Measurements from ENCODE around the gene TAF5. TPM values are rescaled to one million over a fixed set of nuclear protein-coding genes. Genes with fewer than 3 reads are reported as not detected.

The TAF5 gene
- polyA plus RNA-seq, 1 donor from 2014 or later = 9.2 TPM

DNA sequence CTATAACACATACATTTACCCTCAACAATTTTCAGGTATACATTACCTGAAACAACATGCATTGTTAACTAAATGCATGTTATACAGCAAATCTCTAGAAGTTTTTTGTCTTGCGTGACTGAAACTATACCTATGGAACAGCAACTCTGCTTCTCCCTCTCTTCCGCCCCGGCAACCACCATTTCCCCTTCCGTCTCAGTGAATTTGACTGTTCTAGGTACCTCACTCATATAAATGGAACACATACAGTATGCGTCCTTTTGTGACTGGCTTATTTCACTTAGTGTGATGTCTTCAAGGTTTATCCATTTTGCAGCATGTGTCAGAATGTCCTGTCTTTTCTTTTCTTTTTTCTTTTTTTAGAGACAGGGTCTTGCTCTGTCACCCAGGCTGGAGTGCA lies 61.9 kb downstream of the TAF5 start:
- no peak for TF ChIP-seq RAD21 (conservative IDR thresholded peaks at IDR 0.05)
- TF ChIP-seq EP300 (conservative IDR thresholded peaks at IDR 0.05; ENCODE audit: poor library complexity, severe bottlenecking) = no peak
- TF ChIP-seq MXI1 (conservative IDR thresholded peaks at IDR 0.05; ENCODE audit: poor library complexity, severe bottlenecking) = no peak
- TF ChIP-seq POLR2AphosphoS5 (IDR thresholded peaks at IDR 0.05) = no peak
- TF ChIP-seq, protein P1, sequence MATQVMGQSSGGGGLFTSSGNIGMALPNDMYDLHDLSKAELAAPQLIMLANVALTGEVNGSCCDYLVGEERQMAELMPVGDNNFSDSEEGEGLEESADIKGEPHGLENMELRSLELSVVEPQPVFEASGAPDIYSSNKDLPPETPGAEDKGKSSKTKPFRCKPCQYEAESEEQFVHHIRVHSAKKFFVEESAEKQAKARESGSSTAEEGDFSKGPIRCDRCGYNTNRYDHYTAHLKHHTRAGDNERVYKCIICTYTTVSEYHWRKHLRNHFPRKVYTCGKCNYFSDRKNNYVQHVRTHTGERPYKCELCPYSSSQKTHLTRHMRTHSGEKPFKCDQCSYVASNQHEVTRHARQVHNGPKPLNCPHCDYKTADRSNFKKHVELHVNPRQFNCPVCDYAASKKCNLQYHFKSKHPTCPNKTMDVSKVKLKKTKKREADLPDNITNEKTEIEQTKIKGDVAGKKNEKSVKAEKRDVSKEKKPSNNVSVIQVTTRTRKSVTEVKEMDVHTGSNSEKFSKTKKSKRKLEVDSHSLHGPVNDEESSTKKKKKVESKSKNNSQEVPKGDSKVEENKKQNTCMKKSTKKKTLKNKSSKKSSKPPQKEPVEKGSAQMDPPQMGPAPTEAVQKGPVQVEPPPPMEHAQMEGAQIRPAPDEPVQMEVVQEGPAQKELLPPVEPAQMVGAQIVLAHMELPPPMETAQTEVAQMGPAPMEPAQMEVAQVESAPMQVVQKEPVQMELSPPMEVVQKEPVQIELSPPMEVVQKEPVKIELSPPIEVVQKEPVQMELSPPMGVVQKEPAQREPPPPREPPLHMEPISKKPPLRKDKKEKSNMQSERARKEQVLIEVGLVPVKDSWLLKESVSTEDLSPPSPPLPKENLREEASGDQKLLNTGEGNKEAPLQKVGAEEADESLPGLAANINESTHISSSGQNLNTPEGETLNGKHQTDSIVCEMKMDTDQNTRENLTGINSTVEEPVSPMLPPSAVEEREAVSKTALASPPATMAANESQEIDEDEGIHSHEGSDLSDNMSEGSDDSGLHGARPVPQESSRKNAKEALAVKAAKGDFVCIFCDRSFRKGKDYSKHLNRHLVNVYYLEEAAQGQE (IDR thresholded peaks at IDR 0.05; ENCODE audit: borderline replicate concordance) = no peak
- TF ChIP-seq TAF1 (IDR thresholded peaks at IDR 0.05; ENCODE audit: low read depth) = no peak
- no peak for TF ChIP-seq SMC3 (conservative IDR thresholded peaks at IDR 0.05; ENCODE audit: poor library complexity)
- no peak for TF ChIP-seq EZH2 (IDR thresholded peaks at IDR 0.05; ENCODE audit: borderline replicate concordance, insufficient read depth, low read length, poor library complexity, severe bottlenecking)
- TF ChIP-seq, protein P2, sequence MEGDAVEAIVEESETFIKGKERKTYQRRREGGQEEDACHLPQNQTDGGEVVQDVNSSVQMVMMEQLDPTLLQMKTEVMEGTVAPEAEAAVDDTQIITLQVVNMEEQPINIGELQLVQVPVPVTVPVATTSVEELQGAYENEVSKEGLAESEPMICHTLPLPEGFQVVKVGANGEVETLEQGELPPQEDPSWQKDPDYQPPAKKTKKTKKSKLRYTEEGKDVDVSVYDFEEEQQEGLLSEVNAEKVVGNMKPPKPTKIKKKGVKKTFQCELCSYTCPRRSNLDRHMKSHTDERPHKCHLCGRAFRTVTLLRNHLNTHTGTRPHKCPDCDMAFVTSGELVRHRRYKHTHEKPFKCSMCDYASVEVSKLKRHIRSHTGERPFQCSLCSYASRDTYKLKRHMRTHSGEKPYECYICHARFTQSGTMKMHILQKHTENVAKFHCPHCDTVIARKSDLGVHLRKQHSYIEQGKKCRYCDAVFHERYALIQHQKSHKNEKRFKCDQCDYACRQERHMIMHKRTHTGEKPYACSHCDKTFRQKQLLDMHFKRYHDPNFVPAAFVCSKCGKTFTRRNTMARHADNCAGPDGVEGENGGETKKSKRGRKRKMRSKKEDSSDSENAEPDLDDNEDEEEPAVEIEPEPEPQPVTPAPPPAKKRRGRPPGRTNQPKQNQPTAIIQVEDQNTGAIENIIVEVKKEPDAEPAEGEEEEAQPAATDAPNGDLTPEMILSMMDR (IDR thresholded peaks at IDR 0.05; ENCODE audit: poor library complexity, severe bottlenecking) = no peak
- Histone ChIP-seq H3F3A (ENCODE audit: insufficient read depth, low read length, poor library complexity, severe bottlenecking) (no peaks in the 10 kb centered on the region), H3K79me2 (replicated peaks; ENCODE audit: insufficient read depth, low read length) (no peaks in the 10 kb centered on the region), H3K27ac (ENCODE audit: low read length) (no peak overlapping the region), H3K4me3 (ENCODE audit: low read length) (no peak overlapping the region), H3K27me3 (ENCODE audit: insufficient read depth, low read depth, low read length) (no peaks in the 10 kb centered on the region), H3K9me2 (ENCODE audit: insufficient read depth, low read length) (no peaks in the 10 kb centered on the region), H3K36me3 (ENCODE audit: insufficient read depth, low read length) (no peaks in the 10 kb centered on the region), H3K9ac (ENCODE audit: low read length) (no peak overlapping the region), H3K9me3 (ENCODE audit: low read length) (no peaks in the 10 kb centered on the region), H2AFZ (ENCODE audit: low read depth, low read length) (no peak overlapping the region), H3K4me2 (ENCODE audit: low read length) (no peak overlapping the region), H4K20me1 (ENCODE audit: insufficient read depth) (no peaks in the 10 kb centered on the region)

DNA sequence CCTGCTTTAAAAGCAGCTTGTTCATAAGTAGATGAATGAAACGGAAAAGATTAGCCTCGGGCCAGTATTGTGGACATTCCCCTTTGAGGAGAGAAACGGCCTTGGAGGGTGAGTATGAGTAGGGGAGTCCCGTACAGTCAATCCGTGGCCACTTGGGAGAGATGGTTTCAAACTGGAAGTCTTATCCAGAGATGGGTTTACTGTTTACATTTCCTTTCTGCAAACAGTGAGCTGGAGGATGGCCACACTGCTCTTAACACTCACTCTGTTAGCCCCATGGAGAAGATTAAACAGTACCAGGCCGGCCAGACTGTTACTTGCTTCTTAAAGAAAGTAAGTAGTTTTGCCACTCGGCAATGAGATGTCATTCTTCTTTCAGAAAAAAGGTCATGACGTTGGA lies 64.1 kb downstream of the TAF5 start:
- Histone ChIP-seq H3K36me3 (ENCODE audit: insufficient read depth, low read length) (no peaks in the 10 kb centered on the region), H3K27me3 (ENCODE audit: insufficient read depth, low read depth, low read length) (no peaks in the 10 kb centered on the region), H3K9ac (ENCODE audit: low read length) (no peak overlapping the region), H3K9me3 (ENCODE audit: low read length) (no peaks in the 10 kb centered on the region), H3F3A (ENCODE audit: insufficient read depth, low read length, poor library complexity, severe bottlenecking) (no peaks in the 10 kb centered on the region), H4K20me1 (ENCODE audit: insufficient read depth) (no peaks in the 10 kb centered on the region), H2AFZ (ENCODE audit: low read depth, low read length) (no peak overlapping the region), H3K79me2 (replicated peaks; ENCODE audit: insufficient read depth, low read length) (no peaks in the 10 kb centered on the region), H3K4me3 (ENCODE audit: low read length) (no peak overlapping the region), H3K4me2 (ENCODE audit: low read length) (no peak overlapping the region), H3K27ac (ENCODE audit: low read length) (no peak overlapping the region), H3K9me2 (ENCODE audit: insufficient read depth, low read length) (no peaks in the 10 kb centered on the region)
- TF ChIP-seq RAD21 (conservative IDR thresholded peaks at IDR 0.05) (no peak), MXI1 (conservative IDR thresholded peaks at IDR 0.05; ENCODE audit: poor library complexity, severe bottlenecking) (no peak), EZH2 (IDR thresholded peaks at IDR 0.05; ENCODE audit: borderline replicate concordance, insufficient read depth, low read length, poor library complexity, severe bottlenecking) (no peak), POLR2AphosphoS5 (IDR thresholded peaks at IDR 0.05) (no peak), SMC3 (conservative IDR thresholded peaks at IDR 0.05; ENCODE audit: poor library complexity) (no peak), TAF1 (IDR thresholded peaks at IDR 0.05; ENCODE audit: low read depth) (no peak), EP300 (conservative IDR thresholded peaks at IDR 0.05; ENCODE audit: poor library complexity, severe bottlenecking) (no peak)
- TF ChIP-seq, protein P2 (IDR thresholded peaks at IDR 0.05; ENCODE audit: poor library complexity, severe bottlenecking) = no peak
- TF ChIP-seq, protein P1 (IDR thresholded peaks at IDR 0.05; ENCODE audit: borderline replicate concordance) = no peak

Measured in neural cell (in vitro differentiated cells).